Astrocyte (in vitro differentiated cells and primary cell): ENCODE measurements around the gene THBS3. TPM values are rescaled to one million over a fixed set of nuclear protein-coding genes. Genes with fewer than 3 reads are reported as not detected.
A peak's percentile ranks its signal among the peaks of the same experiment; 100 is the strongest.
"Not testable (repeated sequence)": the region's sequence is repeated elsewhere in the genome, so short reads cannot be mapped to it uniquely, and the experiment has no call there.

Source experiments
- DNase-seq: peaks from one replicate; pipeline ENCODE4 v3.0.0-alpha.2; 2010; ENCODE audit warnings: low read depth
- FAIRE-seq: peaks from 2 replicates; lab custom pipeline; 2011; peaks lifted over from hg19 to GRCh38; lab: Jason Lieb, UNC
- H2AFZ ChIP-seq: 2 replicates; pipeline ENCODE4 v1.6.0; 2012; ENCODE audit warnings: low read depth, low read length, inconsistent platforms
- H3K27ac ChIP-seq: 2 replicates; pipeline ENCODE4 v1.5.1; 2011; ENCODE audit warnings: low read depth, low read length, inconsistent platforms
- H3K27me3 ChIP-seq: 2 replicates; pipeline ENCODE4 v1.6.0; 2011; ENCODE audit warnings: low read length, inconsistent platforms; ENCODE audit not compliant: insufficient read depth
- H3K36me3 ChIP-seq: 2 replicates; pipeline ENCODE4 v1.5.1; 2011; ENCODE audit warnings: low read length, inconsistent platforms; ENCODE audit not compliant: insufficient read depth
- H3K4me1 ChIP-seq: 2 replicates; pipeline ENCODE4 v1.5.1; 2011; ENCODE audit warnings: low read length, inconsistent platforms; ENCODE audit not compliant: insufficient read depth
- H3K4me2 ChIP-seq: 2 replicates; pipeline ENCODE4 v1.6.0; 2012; ENCODE audit warnings: low read length, inconsistent platforms
- H3K4me3 ChIP-seq: 2 replicates; pipeline ENCODE4 v1.5.1; 2011; ENCODE audit warnings: low read depth, mild to moderate bottlenecking, low read length, inconsistent platforms; ENCODE audit not compliant: insufficient read depth
- H3K79me2 ChIP-seq: 2 replicates; pipeline ENCODE4 v1.6.0; 2012; ENCODE audit warnings: mild to moderate bottlenecking, low read length, inconsistent platforms; ENCODE audit not compliant: insufficient read depth
- H3K9ac ChIP-seq: 2 replicates; pipeline ENCODE4 v1.6.0; 2012; ENCODE audit warnings: mild to moderate bottlenecking, low read length, inconsistent platforms
- H3K9me3 ChIP-seq: 2 replicates; pipeline ENCODE4 v1.5.1; 2012; ENCODE audit warnings: low read depth, mild to moderate bottlenecking, low read length, inconsistent platforms; ENCODE audit not compliant: insufficient read depth
- H4K20me1 ChIP-seq: 2 replicates; pipeline ENCODE4 v1.6.0; 2012; ENCODE audit warnings: low read length, inconsistent platforms; ENCODE audit not compliant: insufficient read depth
- H3K27ac Mint-ChIP-seq: one replicate; pipeline ENCODE4 v1.8.0; 2021; ENCODE audit warnings: mild to moderate bottlenecking, mixed read lengths; ENCODE audit not compliant: unreplicated experiment
- H3K27me3 Mint-ChIP-seq: one replicate; pipeline ENCODE4 v1.8.0; 2021; ENCODE audit warnings: low read depth, mixed read lengths; ENCODE audit not compliant: unreplicated experiment
- H3K36me3 Mint-ChIP-seq: one replicate; pipeline ENCODE4 v1.8.0; 2021; ENCODE audit warnings: low read depth, mixed read lengths; ENCODE audit not compliant: unreplicated experiment
- H3K4me1 Mint-ChIP-seq: one replicate; pipeline ENCODE4 v1.8.0; 2021; ENCODE audit warnings: low read depth, mixed read lengths; ENCODE audit not compliant: unreplicated experiment
- H3K4me3 Mint-ChIP-seq: one replicate; pipeline ENCODE4 v1.8.0; 2021; ENCODE audit warnings: mild to moderate bottlenecking, moderate library complexity, mixed read lengths; ENCODE audit not compliant: unreplicated experiment
- H3K9me3 Mint-ChIP-seq: one replicate; pipeline ENCODE4 v1.8.0; 2021; ENCODE audit warnings: mild to moderate bottlenecking, mixed read lengths; ENCODE audit not compliant: unreplicated experiment
- CTCF ChIP-seq: IDR thresholded peaks from 2 replicates; pipeline ENCODE4 v1.5.1; 2011; ENCODE audit warnings: low read depth, mild to moderate bottlenecking, inconsistent platforms, low read length, moderate library complexity; ENCODE audit not compliant: insufficient read depth
- EZH2 ChIP-seq: IDR thresholded peaks from 2 replicates; pipeline ENCODE4 v1.6.1; 2012; ENCODE audit warnings: mild to moderate bottlenecking, low read length, inconsistent platforms; ENCODE audit not compliant: insufficient read depth
- total RNA-seq: library from RNA; stranded (reverse); gene quantifications from 2 replicates; pipeline ENCODE4 v1.2.1, GENCODE V29; 2021

Gene THBS3
- total RNA-seq, 1 donor from 2014 or later = 153 TPM

DNA sequence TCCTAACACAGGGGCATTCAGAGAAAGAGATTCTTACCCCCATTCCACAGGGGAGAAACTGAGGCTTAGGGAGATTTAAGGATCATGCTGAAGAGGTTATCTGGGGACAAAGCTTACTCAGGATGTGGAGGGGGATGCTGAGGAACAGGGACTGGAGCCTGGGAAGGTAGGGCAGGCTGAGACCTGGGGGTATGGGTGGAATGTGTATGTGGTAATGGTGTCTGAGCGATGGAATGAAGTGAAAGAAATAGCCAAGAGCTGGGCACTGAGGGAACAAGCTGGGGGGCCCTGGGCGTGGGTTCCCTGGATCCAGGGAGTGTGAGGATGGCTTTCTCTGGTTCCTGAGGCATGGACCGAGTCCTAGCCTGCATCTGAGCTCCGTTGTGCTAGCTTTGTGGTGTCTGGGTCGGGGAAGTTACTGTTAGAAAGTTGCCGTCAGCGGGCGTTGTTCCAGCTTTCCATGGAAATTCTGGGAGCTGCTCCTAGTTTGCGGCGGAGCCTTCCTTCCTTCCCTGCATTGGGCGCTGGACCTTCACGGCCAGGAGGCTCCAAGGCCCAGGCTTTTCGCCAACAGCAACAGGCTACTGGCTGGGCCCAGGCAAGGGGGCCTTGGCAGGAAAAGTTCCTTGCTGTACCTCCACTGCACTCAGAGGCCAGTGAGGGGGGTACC, 3.8 kb upstream of the THBS3 start:
- not testable (repeated sequence) for H3K36me3 ChIP-seq, H4K20me1 ChIP-seq, H3K4me3 Mint-ChIP-seq, H3K9me3 Mint-ChIP-seq, H3K9me3 ChIP-seq, H3K27me3 Mint-ChIP-seq, H3K4me1 Mint-ChIP-seq, H3K4me3 ChIP-seq, H2AFZ ChIP-seq, H3K27me3 ChIP-seq, H3K36me3 Mint-ChIP-seq, FAIRE-seq
- Histone ChIP-seq H3K27ac (peak overlapping the region; percentile 26), H3K9ac (peak overlapping the region; percentile 27), H3K4me1 (peaks cover 20% of the 10 kb centered on the region), H3K79me2 (peaks cover 12% of the 10 kb centered on the region), H3K4me2 (peak overlapping the region; percentile 26)
- peak overlapping the region; percentile 44 for H3K27ac Mint-ChIP-seq
- DNase-seq = peak; percentile 49

- no peak overlapping the region for H2AFZ ChIP-seq
- no peak overlapping the region for H3K4me2 ChIP-seq
- H3K27ac ChIP-seq = peak overlapping the region; percentile 25
- peak overlapping the region; percentile 92 for H3K4me3 Mint-ChIP-seq
- DNase-seq (no peak), FAIRE-seq (no peak)
- peak overlapping the region; percentile 44 for H3K27ac Mint-ChIP-seq
- no peak overlapping the region for H3K9ac ChIP-seq
- no peaks in the 10 kb centered on the region for H3K27me3 Mint-ChIP-seq
- peaks cover 8% of the 10 kb centered on the region for H4K20me1 ChIP-seq
- H3K4me1 Mint-ChIP-seq = peaks cover 11% of the 10 kb centered on the region
- no peak overlapping the region for H3K4me3 ChIP-seq
- no peaks in the 10 kb centered on the region for H3K9me3 Mint-ChIP-seq
- no peak for TF ChIP-seq EZH2
- no peak for TF ChIP-seq CTCF
- no peaks in the 10 kb centered on the region for H3K9me3 ChIP-seq
- no peaks in the 10 kb centered on the region for H3K36me3 ChIP-seq
- peaks cover 7% of the 10 kb centered on the region for H3K36me3 Mint-ChIP-seq
- peaks cover 20% of the 10 kb centered on the region for H3K4me1 ChIP-seq
- H3K27me3 ChIP-seq = no peaks in the 10 kb centered on the region
- H3K79me2 ChIP-seq = peaks cover 19% of the 10 kb centered on the region
These were observed 2.8 kb upstream of the THBS3 start for GRCh38 chr1:155210314-155211104.

GRCh38 chr1:155209312-155209721, 1.6 kb upstream of the THBS3 start:
- TF ChIP-seq CTCF (no peak), EZH2 (no peak)
- Histone ChIP-seq H3K36me3 (no peaks in the 10 kb centered on the region), H2AFZ (peak overlapping the region; percentile 92), H3K9ac (peak overlapping the region; percentile 100), H3K27ac (peak overlapping the region; percentile 99), H3K4me3 (peak overlapping the region; percentile 100), H3K4me2 (peak overlapping the region; percentile 96), H3K79me2 (peaks cover 21% of the 10 kb centered on the region), H4K20me1 (peaks cover 13% of the 10 kb centered on the region), H3K27me3 (no peaks in the 10 kb centered on the region), H3K9me3 (no peaks in the 10 kb centered on the region), H3K4me1 (peaks cover 20% of the 10 kb centered on the region)
- H3K27ac Mint-ChIP-seq = peak overlapping the region; percentile 98
- H3K4me1 Mint-ChIP-seq = peaks cover 10% of the 10 kb centered on the region
- H3K27me3 Mint-ChIP-seq = no peaks in the 10 kb centered on the region
- peaks cover 6% of the 10 kb centered on the region for H3K36me3 Mint-ChIP-seq
- no peak for FAIRE-seq
- no peaks in the 10 kb centered on the region for H3K9me3 Mint-ChIP-seq
- H3K4me3 Mint-ChIP-seq = peak overlapping the region; percentile 92
- no peak for DNase-seq
